H9 (cell line): ENCODE data around the gene DAPK1. TPM values are rescaled to one million over a fixed set of nuclear protein-coding genes. Genes with fewer than 3 reads are reported as not detected.

Experiments used
- DNase-seq: peaks from one replicate; pipeline ENCODE4 v3.0.0-alpha.2; 2017
- H2AFZ ChIP-seq: one replicate; pipeline ENCODE4 v1.6.1; 2013; ENCODE audit warnings: mild to moderate bottlenecking, low read length, control low read depth, moderate library complexity
- H2AK5ac ChIP-seq: 2 replicates; pipeline ENCODE4 v1.6.1; 2013; ENCODE audit warnings: low read length, control low read depth, mixed read lengths; ENCODE audit not compliant: insufficient read length
- H2BK120ac ChIP-seq: one replicate; pipeline ENCODE4 v1.6.1; 2013; ENCODE audit warnings: low read depth, mild to moderate bottlenecking, low read length, control low read depth, inconsistent platforms; ENCODE audit not compliant: poor library complexity, severe bottlenecking
- H2BK12ac ChIP-seq: 2 replicates; pipeline ENCODE4 v1.6.1; 2013; ENCODE audit warnings: low read length, control low read depth, mixed read lengths, low read depth; ENCODE audit not compliant: insufficient read length
- H2BK15ac ChIP-seq: 2 replicates; pipeline ENCODE4 v1.6.1; 2013; ENCODE audit warnings: low read depth, low read length, control low read depth
- H2BK20ac ChIP-seq: one replicate; pipeline ENCODE4 v1.6.1; 2013; ENCODE audit warnings: low read depth, mild to moderate bottlenecking, low read length, control low read depth, inconsistent platforms; ENCODE audit not compliant: poor library complexity, severe bottlenecking
- H2BK5ac ChIP-seq: 2 replicates; pipeline ENCODE4 v1.6.1; 2013; ENCODE audit warnings: low read length, control low read depth, mixed read lengths; ENCODE audit not compliant: insufficient read length
- H3K14ac ChIP-seq: 2 replicates; pipeline ENCODE4 v1.6.1; 2013; ENCODE audit warnings: low read length, control low read depth; ENCODE audit not compliant: insufficient read depth
- H3K18ac ChIP-seq: 2 replicates; pipeline ENCODE4 v1.6.1; 2013; ENCODE audit warnings: low read depth, mild to moderate bottlenecking, mixed read lengths, low read length, control low read depth; ENCODE audit not compliant: insufficient read length
- H3K23ac ChIP-seq: 2 replicates; pipeline ENCODE4 v1.6.1; 2013; ENCODE audit warnings: low read length, control low read depth, mixed read lengths, low read depth; ENCODE audit not compliant: insufficient read length
- H3K23me2 ChIP-seq: 2 replicates; pipeline ENCODE4 v1.6.1; 2013; ENCODE audit warnings: low read depth, mild to moderate bottlenecking, mixed read lengths, low read length, control low read depth; ENCODE audit not compliant: insufficient read length, poor library complexity, severe bottlenecking
- H3K27ac ChIP-seq: 2 replicates; pipeline ENCODE4 v1.5.1; 2013; ENCODE audit warnings: low read length, control low read depth, mixed read lengths, low read depth; ENCODE audit not compliant: insufficient read length
- H3K27me3 ChIP-seq: 2 replicates; pipeline ENCODE4 v1.6.1; 2013; ENCODE audit warnings: low read length, control low read depth, inconsistent platforms; ENCODE audit not compliant: insufficient read depth
- H3K4ac ChIP-seq: 2 replicates; pipeline ENCODE4 v1.6.1; 2013; ENCODE audit warnings: low read depth, mild to moderate bottlenecking, control low read depth, inconsistent platforms, low read length, moderate library complexity
- H3K4me1 ChIP-seq: 2 replicates; pipeline ENCODE4 v1.6.1; 2013; ENCODE audit warnings: low read length, control low read depth, inconsistent platforms; ENCODE audit not compliant: insufficient read depth
- H3K4me2 ChIP-seq: 2 replicates; pipeline ENCODE4 v1.6.1; 2013; ENCODE audit warnings: low read length, control low read depth, mixed read lengths; ENCODE audit not compliant: insufficient read length, insufficient read depth
- H3K56ac ChIP-seq: 2 replicates; pipeline ENCODE4 v1.6.1; 2013; ENCODE audit warnings: low read depth, mild to moderate bottlenecking, mixed read lengths, low read length, control low read depth; ENCODE audit not compliant: insufficient read length
- H3K79me1 ChIP-seq: 2 replicates; pipeline ENCODE4 v1.6.1; 2013; ENCODE audit warnings: low read depth, mild to moderate bottlenecking, moderate library complexity, low read length, control low read depth, inconsistent platforms; ENCODE audit not compliant: insufficient read depth, poor library complexity, severe bottlenecking
- H3K79me2 ChIP-seq: 2 replicates; pipeline ENCODE4 v1.6.1; 2013; ENCODE audit warnings: low read length, control low read depth, inconsistent platforms; ENCODE audit not compliant: insufficient read depth
- H3K9ac ChIP-seq: 2 replicates; pipeline ENCODE4 v1.6.1; 2013; ENCODE audit warnings: low read length, control low read depth, mixed read lengths; ENCODE audit not compliant: insufficient read length; ENCODE audit errors: extremely low read depth
- H3K9me3 ChIP-seq: one replicate; pipeline ENCODE4 v1.6.1; 2013; ENCODE audit warnings: low read depth, low read length, inconsistent platforms; ENCODE audit not compliant: control insufficient read depth
- H3T11ph ChIP-seq: one replicate; pipeline ENCODE4 v1.6.1; 2013; ENCODE audit warnings: mild to moderate bottlenecking, low read length, control low read depth, inconsistent platforms
- H4K20me1 ChIP-seq: one replicate; pipeline ENCODE4 v1.6.1; 2013; ENCODE audit not compliant: control insufficient read depth, insufficient read length, insufficient read depth
- H4K5ac ChIP-seq: 2 replicates; pipeline ENCODE4 v1.6.1; 2013; ENCODE audit warnings: low read depth, mild to moderate bottlenecking, mixed read lengths, low read length, control low read depth; ENCODE audit not compliant: insufficient read length
- H4K8ac ChIP-seq: replicated peaks from 2 replicates; pipeline ENCODE4 v1.6.1; 2013; ENCODE audit warnings: low read length, control low read depth, mixed read lengths, low read depth; ENCODE audit not compliant: insufficient read length
- H4K91ac ChIP-seq: 2 replicates; pipeline ENCODE4 v1.6.1; 2013; ENCODE audit warnings: low read depth, mild to moderate bottlenecking, moderate library complexity, mixed read lengths, low read length, control low read depth; ENCODE audit not compliant: insufficient read length
- H3K27ac Mint-ChIP-seq, 3 experiments: 2 replicates in 2 of 3; 3 replicates in 1 of 3; pipeline ENCODE4 v1.8.0; 2020 to 2021; ENCODE audit warnings: mixed read lengths in 3 of 3, mild to moderate bottlenecking in 1 of 3, moderate library complexity in 1 of 3
- H3K27me3 Mint-ChIP-seq: 2 replicates; pipeline ENCODE4 v1.8.0; 2021; ENCODE audit warnings: low read depth, mild to moderate bottlenecking, moderate library complexity, mixed read lengths
- H3K36me3 Mint-ChIP-seq, 3 experiments: 2 replicates in 2 of 3; 3 replicates in 1 of 3; pipeline ENCODE4 v1.8.0; 2020 to 2021; ENCODE audit warnings: low read depth in 3 of 3, mixed read lengths in 3 of 3; ENCODE audit not compliant: insufficient read depth in 1 of 3
- H3K4me1 Mint-ChIP-seq, 2 experiments: 2 replicates each; pipeline ENCODE4 v1.8.0; 2020; ENCODE audit warnings: mixed read lengths in 2 of 2
- H3K4me3 Mint-ChIP-seq, 2 experiments: 2 replicates in 1 of 2; 3 replicates in 1 of 2; pipeline ENCODE4 v1.8.0; 2020 to 2021; ENCODE audit warnings: mild to moderate bottlenecking in 2 of 2, mixed read lengths in 2 of 2, moderate library complexity in 1 of 2
- H3K9me3 Mint-ChIP-seq, 2 experiments: 2 replicates in 1 of 2; 3 replicates in 1 of 2; pipeline ENCODE4 v1.8.0; 2020; ENCODE audit warnings: mild to moderate bottlenecking in 2 of 2, mixed read lengths in 2 of 2, moderate library complexity in 1 of 2
- CTCF ChIP-seq: fragments of 200-600 bp; sonication (generic); conservative IDR thresholded peaks from 3 replicates; pipeline ENCODE4 v1.8.0; 2021; ENCODE audit warnings: antibody characterized with exemption, mild to moderate bottlenecking
- WGBS: extraction: QIAGEN DNeasy Blood & Tissue Kit; methylation state at CpG from one replicate; pipeline ENCODE4 v1.1.7; 2013; ENCODE audit warnings: missing lambda C conversion rate, low lambda C conversion rate, mixed read lengths; ENCODE audit not compliant: insufficient read length; ENCODE audit errors: extremely low coverage; 5-methylcytosine and 5-hydroxymethylcytosine counted together
- total RNA-seq: library from RNA; stranded (reverse); gene quantifications from 2 replicates; pipeline ENCODE4 v1.2.1, GENCODE V29; 2021

DAPK1 gene
- total RNA-seq, 1 experiment from 2014 or later = 79.4 TPM

- Histone ChIP-seq H3T11ph (no peak overlapping the region), H3K4me2 (no peak overlapping the region), H2BK15ac (no peak overlapping the region), H2BK20ac (no peak overlapping the region), H3K27me3 (no peaks in the 10 kb centered on the region), H3K79me1 (peaks cover 3% of the 10 kb centered on the region), H2BK5ac (no peak overlapping the region), H4K8ac (no peak overlapping the region), H3K9ac (no peak overlapping the region), H3K79me2 (no peaks in the 10 kb centered on the region; the same call in 1 of the 2 replicates), H4K20me1 (no peaks in the 10 kb centered on the region), H2BK12ac (no peak overlapping the region), H3K18ac (no peak overlapping the region), H4K5ac (no peak overlapping the region), H2BK120ac (no peak overlapping the region), H3K56ac (no peak overlapping the region), H3K14ac (no peak overlapping the region), H3K4ac (no peak overlapping the region), H3K9me3 (no peaks in the 10 kb centered on the region), H2AFZ (no peak overlapping the region), H3K23ac (no peak overlapping the region), H2AK5ac (no peak overlapping the region), H4K91ac (no peak overlapping the region), H3K27ac (no peak overlapping the region), H3K23me2 (no peaks in the 10 kb centered on the region), H3K4me1 (peaks cover 2% of the 10 kb centered on the region; the same call in 1 of the 2 replicates)
- TF ChIP-seq CTCF = no peak
- no peak for DNase-seq
- peaks cover 4 to 8% (median 5%) of the 10 kb centered on the region in 3 experiments; a peak in 6 of 7 replicates for H3K36me3 Mint-ChIP-seq
- no CpG with 5 or more reads among the region's 17 CpGs for WGBS
- H3K27ac Mint-ChIP-seq = peak overlapping the region; percentile 72 to 75 (median 74); a peak in 6 of 7 replicates
- no peaks in the 10 kb centered on the region for H3K27me3 Mint-ChIP-seq
- no peaks in the 10 kb centered on the region for H3K9me3 Mint-ChIP-seq
- H3K4me3 Mint-ChIP-seq = no peak overlapping the region
- peaks cover 43 to 51% of the 10 kb centered on the region in 2 experiments for H3K4me1 Mint-ChIP-seq
These were observed 102.4 kb downstream of the DAPK1 start for GRCh38 chr9:87599901-87600610.
